Upper lobe of right lung (tissue), 1 donor: ENCODE measurements around the gene MIPOL1. TPM values are rescaled to one million over a fixed set of nuclear protein-coding genes. Genes with fewer than 3 reads are reported as not detected.
A peak's percentile ranks its signal among the peaks of the same experiment; 100 is the strongest.

Source experiments
- ATAC-seq: fragments of 200-7000 bp; cut with Tn5 transposase; one replicate; pipeline ENCODE4 v1.9.1; 2020; ENCODE audit warnings: mild to moderate bottlenecking, moderate library complexity
- DNase-seq: peaks from one replicate; pipeline ENCODE4 v3.0.0-alpha.2; 2020
- H3K27ac ChIP-seq: fragments of 200-600 bp; one replicate; pipeline ENCODE4 v1.8.0; 2022
- H3K27me3 ChIP-seq: fragments of 200-600 bp; one replicate; pipeline ENCODE4 v1.8.0; 2022; ENCODE audit warnings: mild to moderate bottlenecking
- H3K36me3 ChIP-seq: fragments of 200-600 bp; one replicate; pipeline ENCODE4 v1.8.0; 2022
- H3K4me1 ChIP-seq: fragments of 200-600 bp; one replicate; pipeline ENCODE4 v1.8.0; 2022
- H3K4me3 ChIP-seq: fragments of 200-600 bp; one replicate; pipeline ENCODE4 v1.8.0; 2022; ENCODE audit warnings: mild to moderate bottlenecking
- H3K9me3 ChIP-seq: fragments of 200-600 bp; one replicate; pipeline ENCODE4 v1.8.0; 2022
- CTCF ChIP-seq: fragments of 200-600 bp; IDR thresholded peaks from one replicate; pipeline ENCODE4 v1.8.0; 2022; ENCODE audit warnings: antibody characterized with exemption
- intact Hi-C: fragments of 100-400 bp; cut with DNase I; formaldehyde crosslinking; loops from one replicate; pipeline ENCODE4 v1.11.0; 2022
- total RNA-seq: library from RNA; stranded (reverse); fragmentation: NEBNext Ultra II Directional; extraction: Animal tissue kit (Norgen Biotek cat#: 25700); gene quantifications from one replicate; pipeline ENCODE4 v1.2.1, GENCODE V29; 2021
- donor health status: DM: no; HTN: yes; CAD: no; lungs with severe emphysema.

The MIPOL1 gene
- total RNA-seq, 1 donor from 2014 or later: 10.0 TPM

GRCh38 chr14:37580146-37580545, 382.4 kb downstream of the MIPOL1 start:
- no peaks in the 10 kb centered on the region for H3K4me1 ChIP-seq
- no peak overlapping the region for H3K4me3 ChIP-seq
- TF ChIP-seq CTCF: no peak
- H3K36me3 ChIP-seq: no peaks in the 10 kb centered on the region
- H3K27me3 ChIP-seq: peaks cover 19% of the 10 kb centered on the region
- H3K9me3 ChIP-seq: no peaks in the 10 kb centered on the region
- ATAC-seq (no peak), DNase-seq (no peak)
- H3K27ac ChIP-seq: no peak overlapping the region
- intact Hi-C loops: no loop called here

GRCh38 chr14:37583358-37584210, 385.8 kb downstream of the MIPOL1 start:
- peak overlapping the region; percentile 43 for H3K4me3 ChIP-seq
- ATAC-seq: peak; percentile 82
- TF ChIP-seq CTCF: no peak
- H3K9me3 ChIP-seq: no peaks in the 10 kb centered on the region
- DNase-seq: peak; percentile 83
- no peaks in the 10 kb centered on the region for H3K4me1 ChIP-seq
- peak overlapping the region; percentile 78 for H3K27ac ChIP-seq
- H3K27me3 ChIP-seq: peaks cover 43% of the 10 kb centered on the region
- intact Hi-C loops: no loop called here
- H3K36me3 ChIP-seq: no peaks in the 10 kb centered on the region

GRCh38 chr14:37584211-37585100, 386.7 kb downstream of the MIPOL1 start:
- no peak for TF ChIP-seq CTCF
- intact Hi-C loops: no loop called here
- peaks cover 52% of the 10 kb centered on the region for H3K27me3 ChIP-seq
- H3K27ac ChIP-seq: peak overlapping the region; percentile 78
- no peaks in the 10 kb centered on the region for H3K9me3 ChIP-seq
- H3K36me3 ChIP-seq: no peaks in the 10 kb centered on the region
- H3K4me1 ChIP-seq: no peaks in the 10 kb centered on the region
- peak; percentile 69 for DNase-seq
- peak; percentile 48 for ATAC-seq
- peak overlapping the region; percentile 43 for H3K4me3 ChIP-seq

- intact Hi-C loops: no loop called here
- H3K36me3 ChIP-seq: no peaks in the 10 kb centered on the region
- no peak overlapping the region for H3K4me3 ChIP-seq
- no peaks in the 10 kb centered on the region for H3K4me1 ChIP-seq
- no peaks in the 10 kb centered on the region for H3K9me3 ChIP-seq
- peaks cover 58% of the 10 kb centered on the region for H3K27me3 ChIP-seq
- DNase-seq (no peak), ATAC-seq (peak; percentile 3)
- no peak for TF ChIP-seq CTCF
- H3K27ac ChIP-seq: peak overlapping the region; percentile 78
Observed at GRCh38 chr14:37585101-37585511, 387.4 kb downstream of the MIPOL1 start.

- no peak overlapping the region for H3K4me3 ChIP-seq
- no peaks in the 10 kb centered on the region for H3K9me3 ChIP-seq
- no peak for ATAC-seq
- DNase-seq: no peak
- intact Hi-C loops: no loop called here
- no peaks in the 10 kb centered on the region for H3K4me1 ChIP-seq
- H3K36me3 ChIP-seq: no peaks in the 10 kb centered on the region
- peak overlapping the region; percentile 90 for H3K27ac ChIP-seq
- peaks cover 69% of the 10 kb centered on the region for H3K27me3 ChIP-seq
- no peak for TF ChIP-seq CTCF
Observed at GRCh38 chr14:37585971-37586796, 388.4 kb downstream of the MIPOL1 start.
